GM23338 (cell line): Measurements from ENCODE around the gene S100A7A. TPM values are rescaled to one million over a fixed set of nuclear protein-coding genes. Genes with fewer than 3 reads are reported as not detected.

Experiments
- ATAC-seq: fragments of 200-7000 bp; cut with Tn5 transposase; 3 replicates; pipeline ENCODE4 v1.9.1; 2020
- DNase-seq: peaks from one replicate; pipeline ENCODE4 v3.0.0-alpha.2; 2015; ENCODE audit warnings: low spot score
- H2AFZ ChIP-seq: fragments of 200-600 bp; sonication (generic); 2 replicates; pipeline ENCODE4 v1.8.0; 2016; ENCODE audit warnings: antibody characterized with exemption, mild to moderate bottlenecking, moderate library complexity
- H3F3A ChIP-seq: fragments of 200-600 bp; sonication (generic); replicated peaks from 2 replicates; pipeline ENCODE4 v1.8.0; 2017; ENCODE audit warnings: antibody characterized with exemption, mixed run types, low read depth
- H3K27ac ChIP-seq: fragments of 200-600 bp; sonication (generic); 2 replicates; pipeline ENCODE4 v1.6.1; 2016; ENCODE audit warnings: low read depth
- H3K27me3 ChIP-seq: fragments of 200-600 bp; sonication (generic); 2 replicates; pipeline ENCODE4 v1.8.0; 2016; ENCODE audit warnings: mild to moderate bottlenecking, mixed run types, moderate library complexity; ENCODE audit not compliant: insufficient read depth
- H3K36me3 ChIP-seq: fragments of 200-600 bp; sonication (generic); 2 replicates; pipeline ENCODE4 v1.8.0; 2016; ENCODE audit warnings: mild to moderate bottlenecking; ENCODE audit not compliant: insufficient read depth
- H3K4me1 ChIP-seq: fragments of 200-600 bp; sonication (generic); 2 replicates; pipeline ENCODE4 v1.8.0; 2016; ENCODE audit warnings: mild to moderate bottlenecking, moderate library complexity; ENCODE audit not compliant: insufficient read depth
- H3K4me2 ChIP-seq: fragments of 200-600 bp; sonication (generic); 2 replicates; pipeline ENCODE4 v1.7.1; 2017; ENCODE audit warnings: mixed run types
- H3K4me3 ChIP-seq: fragments of 200-600 bp; sonication (generic); 2 replicates; pipeline ENCODE4 v1.6.1; 2016; ENCODE audit warnings: mixed run types
- H3K79me2 ChIP-seq: fragments of 200-600 bp; sonication (generic); replicated peaks from 2 replicates; pipeline ENCODE4 v1.8.0; 2017; ENCODE audit warnings: mild to moderate bottlenecking; ENCODE audit not compliant: insufficient read depth
- H3K9me2 ChIP-seq: fragments of 200-600 bp; sonication (generic); 2 replicates; pipeline ENCODE4 v1.8.0; 2017; ENCODE audit not compliant: insufficient read depth
- H4K20me1 ChIP-seq: fragments of 200-600 bp; sonication (generic); replicated peaks from 2 replicates; pipeline ENCODE4 v1.8.0; 2017; ENCODE audit warnings: mild to moderate bottlenecking; ENCODE audit not compliant: insufficient read depth
- H3K27ac Mint-ChIP-seq: 2 replicates; pipeline ENCODE4 v1.8.0; 2020; ENCODE audit warnings: inconsistent platforms, mild to moderate bottlenecking, moderate library complexity, mixed read lengths
- H3K27me3 Mint-ChIP-seq: 3 replicates; pipeline ENCODE4 v1.8.0; 2022; ENCODE audit warnings: low read depth, mild to moderate bottlenecking, moderate library complexity, mixed read lengths, inconsistent platforms; ENCODE audit not compliant: insufficient read depth, poor library complexity
- H3K36me3 Mint-ChIP-seq: 3 replicates; pipeline ENCODE4 v1.8.0; 2021; ENCODE audit warnings: low read depth, mild to moderate bottlenecking, inconsistent platforms, moderate library complexity, mixed read lengths
- H3K4me1 Mint-ChIP-seq: 3 replicates; pipeline ENCODE4 v1.8.0; 2020; ENCODE audit warnings: mild to moderate bottlenecking, inconsistent platforms, mixed read lengths
- H3K4me3 Mint-ChIP-seq: 3 replicates; pipeline ENCODE4 v1.8.0; 2021; ENCODE audit warnings: moderate library complexity, mild to moderate bottlenecking, inconsistent platforms, mixed read lengths
- H3K9me3 Mint-ChIP-seq: 3 replicates; pipeline ENCODE4 v1.8.0; 2020; ENCODE audit warnings: moderate library complexity, mild to moderate bottlenecking, inconsistent platforms, mixed read lengths
- CREB1 ChIP-seq: fragments of 250-450 bp; sonication (Bioruptor Pico); IDR thresholded peaks from 2 replicates; pipeline ENCODE4 v1.5.0; 2020; ENCODE audit warnings: low read depth, mild to moderate bottlenecking, moderate library complexity
- CTCF ChIP-seq, 2 experiments: fragments of 200-600 bp in 1 of 2; sonication (generic) in 1 of 2; conservative IDR thresholded peaks; 2 replicates each; pipeline versions ENCODE4 v1.5.1 to v1.6.1; 2016 to 2017; ENCODE audit warnings: antibody characterized with exemption in 2 of 2, low read depth in 2 of 2, mild to moderate bottlenecking in 2 of 2, moderate library complexity in 1 of 2
- ETS1 ChIP-seq: IDR thresholded peaks from 2 replicates; pipeline ENCODE4 v1.6.1; 2016; ENCODE audit warnings: antibody characterized with exemption
- EZH2 ChIP-seq: fragments of 200-600 bp; sonication (generic); IDR thresholded peaks from one replicate; pipeline ENCODE4 v1.8.0; 2017; ENCODE audit warnings: antibody characterized with exemption, mild to moderate bottlenecking, low read depth; ENCODE audit not compliant: unreplicated experiment
- EZH2phosphoT487 ChIP-seq: fragments of 200-600 bp; sonication (generic); IDR thresholded peaks from one replicate; pipeline ENCODE4 v1.8.1; 2018; ENCODE audit warnings: antibody characterized with exemption; ENCODE audit not compliant: unreplicated experiment
- JUNB ChIP-seq: IDR thresholded peaks from one replicate; pipeline ENCODE4 v1.6.1; 2016; ENCODE audit warnings: antibody characterized with exemption; ENCODE audit not compliant: unreplicated experiment
- NANOG ChIP-seq: IDR thresholded peaks from 2 replicates; pipeline ENCODE4 v1.6.1; 2016; ENCODE audit warnings: antibody characterized with exemption, borderline replicate concordance
- POLR2AphosphoS5 ChIP-seq: IDR thresholded peaks from 2 replicates; pipeline ENCODE4 v1.6.1; 2016; ENCODE audit warnings: antibody characterized with exemption, low read depth
- STAT1 ChIP-seq: IDR thresholded peaks from one replicate; pipeline ENCODE4 v1.6.1; 2016; ENCODE audit warnings: antibody characterized with exemption; ENCODE audit not compliant: unreplicated experiment
- ZNF114 ChIP-seq: fragments of 250-450 bp; sonication (Bioruptor Pico); IDR thresholded peaks from 2 replicates; pipeline ENCODE4 v1.5.0; 2020; ENCODE audit warnings: mild to moderate bottlenecking, moderate library complexity
- ZNF331 ChIP-seq: fragments of 250-450 bp; sonication (Bioruptor Pico); IDR thresholded peaks from 2 replicates; pipeline ENCODE4 v1.5.0; 2020; ENCODE audit warnings: low read depth, mild to moderate bottlenecking, moderate library complexity
- polyA plus RNA-seq: library from polyadenylated mRNA; unstranded; fragments of >200 nt; fragmentation: Nextera tagmentation; extraction: Ambion mirVana; gene quantifications from 2 replicates; pipeline ENCODE4 v1.2.1, GENCODE V29; 2016
- total RNA-seq: library from RNA; depleted of rRNA; stranded (reverse); fragments of >200 nt; shearing (Covaris generic); gene quantifications from 2 replicates; pipeline ENCODE4 v1.2.3, GENCODE V29; 2014
- TF ChIP-seq, protein P1 (sequence below): fragments of 250-450 bp; sonication (Bioruptor Pico); IDR thresholded peaks from 2 replicates; pipeline ENCODE4 v1.5.0; 2020; ENCODE audit warnings: mild to moderate bottlenecking, moderate library complexity
- TF ChIP-seq, protein P2 (sequence below): IDR thresholded peaks from one replicate; pipeline ENCODE4 v1.6.1; 2018; ENCODE audit warnings: antibody characterized with exemption; ENCODE audit not compliant: unreplicated experiment

The S100A7A gene
- total and polyA plus RNA-seq, 2 experiments from 2014 or later, result not detected

GRCh38 chr1:153431002-153431401 lies 14.7 kb downstream of the S100A7A start:
- Histone ChIP-seq H3K4me3 (no peak overlapping the region), H3K79me2 (no peaks in the 10 kb centered on the region), H3K4me2 (no peak overlapping the region), H3K4me1 (no peaks in the 10 kb centered on the region), H4K20me1 (no peaks in the 10 kb centered on the region), H3K9me2 (no peaks in the 10 kb centered on the region), H2AFZ (no peak overlapping the region), H3K27ac (no peak overlapping the region), H3K27me3 (no peaks in the 10 kb centered on the region), H3K36me3 (no peaks in the 10 kb centered on the region), H3F3A (no peaks in the 10 kb centered on the region)
- Mint-ChIP-seq H3K4me1 (no peaks in the 10 kb centered on the region; the same call in 2 of the 3 replicates), H3K36me3 (no peaks in the 10 kb centered on the region), H3K9me3 (no peaks in the 10 kb centered on the region; the same call in 1 of the 3 replicates), H3K27me3 (peaks cover 5% of the 10 kb centered on the region), H3K27ac (no peak overlapping the region), H3K4me3 (no peak overlapping the region)
- ATAC-seq (no peak), DNase-seq (no peak)
- TF ChIP-seq CREB1 (CRISPR knock-in tag) (no peak), EZH2phosphoT487 (no peak), ZNF331 (CRISPR knock-in tag) (no peak), JUNB (no peak), CTCF (conservative IDR thresholded peaks at IDR 0.05; ENCODE audit: low read depth in 2 of 2) (no peak), ETS1 (no peak), STAT1 (no peak), ZNF114 (CRISPR knock-in tag) (no peak), EZH2 (no peak), NANOG (no peak), POLR2AphosphoS5 (no peak)
- TF ChIP-seq, protein P1, sequence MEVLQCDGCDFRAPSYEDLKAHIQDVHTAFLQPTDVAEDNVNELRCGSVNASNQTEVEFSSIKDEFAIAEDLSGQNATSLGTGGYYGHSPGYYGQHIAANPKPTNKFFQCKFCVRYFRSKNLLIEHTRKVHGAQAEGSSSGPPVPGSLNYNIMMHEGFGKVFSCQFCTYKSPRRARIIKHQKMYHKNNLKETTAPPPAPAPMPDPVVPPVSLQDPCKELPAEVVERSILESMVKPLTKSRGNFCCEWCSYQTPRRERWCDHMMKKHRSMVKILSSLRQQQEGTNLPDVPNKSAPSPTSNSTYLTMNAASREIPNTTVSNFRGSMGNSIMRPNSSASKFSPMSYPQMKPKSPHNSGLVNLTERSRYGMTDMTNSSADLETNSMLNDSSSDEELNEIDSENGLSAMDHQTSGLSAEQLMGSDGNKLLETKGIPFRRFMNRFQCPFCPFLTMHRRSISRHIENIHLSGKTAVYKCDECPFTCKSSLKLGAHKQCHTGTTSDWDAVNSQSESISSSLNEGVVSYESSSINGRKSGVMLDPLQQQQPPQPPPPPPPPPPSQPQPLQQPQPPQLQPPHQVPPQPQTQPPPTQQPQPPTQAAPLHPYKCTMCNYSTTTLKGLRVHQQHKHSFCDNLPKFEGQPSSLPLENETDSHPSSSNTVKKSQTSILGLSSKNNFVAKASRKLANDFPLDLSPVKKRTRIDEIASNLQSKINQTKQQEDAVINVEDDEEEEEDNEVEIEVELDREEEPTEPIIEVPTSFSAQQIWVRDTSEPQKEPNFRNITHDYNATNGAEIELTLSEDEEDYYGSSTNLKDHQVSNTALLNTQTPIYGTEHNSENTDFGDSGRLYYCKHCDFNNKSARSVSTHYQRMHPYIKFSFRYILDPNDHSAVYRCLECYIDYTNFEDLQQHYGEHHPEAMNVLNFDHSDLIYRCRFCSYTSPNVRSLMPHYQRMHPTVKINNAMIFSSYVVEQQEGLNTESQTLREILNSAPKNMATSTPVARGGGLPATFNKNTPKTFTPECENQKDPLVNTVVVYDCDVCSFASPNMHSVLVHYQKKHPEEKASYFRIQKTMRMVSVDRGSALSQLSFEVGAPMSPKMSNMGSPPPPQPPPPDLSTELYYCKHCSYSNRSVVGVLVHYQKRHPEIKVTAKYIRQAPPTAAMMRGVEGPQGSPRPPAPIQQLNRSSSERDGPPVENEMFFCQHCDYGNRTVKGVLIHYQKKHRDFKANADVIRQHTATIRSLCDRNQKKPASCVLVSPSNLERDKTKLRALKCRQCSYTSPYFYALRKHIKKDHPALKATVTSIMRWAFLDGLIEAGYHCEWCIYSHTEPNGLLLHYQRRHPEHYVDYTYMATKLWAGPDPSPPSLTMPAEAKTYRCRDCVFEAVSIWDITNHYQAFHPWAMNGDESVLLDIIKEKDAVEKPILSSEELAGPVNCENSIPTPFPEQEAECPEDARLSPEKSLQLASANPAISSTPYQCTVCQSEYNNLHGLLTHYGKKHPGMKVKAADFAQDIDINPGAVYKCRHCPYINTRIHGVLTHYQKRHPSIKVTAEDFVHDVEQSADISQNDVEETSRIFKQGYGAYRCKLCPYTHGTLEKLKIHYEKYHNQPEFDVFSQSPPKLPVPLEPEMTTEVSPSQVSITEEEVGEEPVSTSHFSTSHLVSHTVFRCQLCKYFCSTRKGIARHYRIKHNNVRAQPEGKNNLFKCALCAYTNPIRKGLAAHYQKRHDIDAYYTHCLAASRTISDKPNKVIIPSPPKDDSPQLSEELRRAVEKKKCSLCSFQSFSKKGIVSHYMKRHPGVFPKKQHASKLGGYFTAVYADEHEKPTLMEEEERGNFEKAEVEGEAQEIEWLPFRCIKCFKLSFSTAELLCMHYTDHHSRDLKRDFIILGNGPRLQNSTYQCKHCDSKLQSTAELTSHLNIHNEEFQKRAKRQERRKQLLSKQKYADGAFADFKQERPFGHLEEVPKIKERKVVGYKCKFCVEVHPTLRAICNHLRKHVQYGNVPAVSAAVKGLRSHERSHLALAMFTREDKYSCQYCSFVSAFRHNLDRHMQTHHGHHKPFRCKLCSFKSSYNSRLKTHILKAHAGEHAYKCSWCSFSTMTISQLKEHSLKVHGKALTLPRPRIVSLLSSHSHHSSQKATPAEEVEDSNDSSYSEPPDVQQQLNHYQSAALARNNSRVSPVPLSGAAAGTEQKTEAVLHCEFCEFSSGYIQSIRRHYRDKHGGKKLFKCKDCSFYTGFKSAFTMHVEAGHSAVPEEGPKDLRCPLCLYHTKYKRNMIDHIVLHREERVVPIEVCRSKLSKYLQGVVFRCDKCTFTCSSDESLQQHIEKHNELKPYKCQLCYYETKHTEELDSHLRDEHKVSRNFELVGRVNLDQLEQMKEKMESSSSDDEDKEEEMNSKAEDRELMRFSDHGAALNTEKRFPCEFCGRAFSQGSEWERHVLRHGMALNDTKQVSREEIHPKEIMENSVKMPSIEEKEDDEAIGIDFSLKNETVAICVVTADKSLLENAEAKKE (CRISPR knock-in tag), result no peak
- TF ChIP-seq, protein P2, sequence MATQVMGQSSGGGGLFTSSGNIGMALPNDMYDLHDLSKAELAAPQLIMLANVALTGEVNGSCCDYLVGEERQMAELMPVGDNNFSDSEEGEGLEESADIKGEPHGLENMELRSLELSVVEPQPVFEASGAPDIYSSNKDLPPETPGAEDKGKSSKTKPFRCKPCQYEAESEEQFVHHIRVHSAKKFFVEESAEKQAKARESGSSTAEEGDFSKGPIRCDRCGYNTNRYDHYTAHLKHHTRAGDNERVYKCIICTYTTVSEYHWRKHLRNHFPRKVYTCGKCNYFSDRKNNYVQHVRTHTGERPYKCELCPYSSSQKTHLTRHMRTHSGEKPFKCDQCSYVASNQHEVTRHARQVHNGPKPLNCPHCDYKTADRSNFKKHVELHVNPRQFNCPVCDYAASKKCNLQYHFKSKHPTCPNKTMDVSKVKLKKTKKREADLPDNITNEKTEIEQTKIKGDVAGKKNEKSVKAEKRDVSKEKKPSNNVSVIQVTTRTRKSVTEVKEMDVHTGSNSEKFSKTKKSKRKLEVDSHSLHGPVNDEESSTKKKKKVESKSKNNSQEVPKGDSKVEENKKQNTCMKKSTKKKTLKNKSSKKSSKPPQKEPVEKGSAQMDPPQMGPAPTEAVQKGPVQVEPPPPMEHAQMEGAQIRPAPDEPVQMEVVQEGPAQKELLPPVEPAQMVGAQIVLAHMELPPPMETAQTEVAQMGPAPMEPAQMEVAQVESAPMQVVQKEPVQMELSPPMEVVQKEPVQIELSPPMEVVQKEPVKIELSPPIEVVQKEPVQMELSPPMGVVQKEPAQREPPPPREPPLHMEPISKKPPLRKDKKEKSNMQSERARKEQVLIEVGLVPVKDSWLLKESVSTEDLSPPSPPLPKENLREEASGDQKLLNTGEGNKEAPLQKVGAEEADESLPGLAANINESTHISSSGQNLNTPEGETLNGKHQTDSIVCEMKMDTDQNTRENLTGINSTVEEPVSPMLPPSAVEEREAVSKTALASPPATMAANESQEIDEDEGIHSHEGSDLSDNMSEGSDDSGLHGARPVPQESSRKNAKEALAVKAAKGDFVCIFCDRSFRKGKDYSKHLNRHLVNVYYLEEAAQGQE, result no peak
